ENCODE data around the gene LDHD. TPM values are rescaled to one million over a fixed set of nuclear protein-coding genes. Genes with fewer than 3 reads are reported as not detected.

Gene LDHD
- polyA plus RNA-seq, 3 donors: 3.7 to 6.3 (median 5.4) TPM

- Histone ChIP-seq H3K27ac (ENCODE audit: low read depth in 1 of 2, low read length in 2 of 2) (no peak overlapping the region), H3K9me3 (replicated peaks in 1 of 2; ENCODE audit: control insufficient read depth in 1 of 2, insufficient read depth in 1 of 2, low read length in 2 of 2) (no peaks in the 10 kb centered on the region), H3K9ac (ENCODE audit: insufficient read depth, low read length, poor library complexity, severe bottlenecking) (no peak overlapping the region), H3K27me3 (ENCODE audit: control insufficient read depth in 2 of 2, insufficient read depth in 2 of 2, low read length in 2 of 2) (no peaks in the 10 kb centered on the region), H4K20me1 (ENCODE audit: insufficient read depth, low read length) (peaks cover 8% of the 10 kb centered on the region), H3K36me3 (replicated peaks in 1 of 2; ENCODE audit: control insufficient read depth in 1 of 2, insufficient read depth in 2 of 2, low read length in 2 of 2) (no peaks in the 10 kb centered on the region), H3K4me3 (replicated peaks in 1 of 3; ENCODE audit: low read depth in 2 of 3, low read length in 3 of 3) (no peak overlapping the region), H2AFZ (ENCODE audit: insufficient read depth, low read depth, low read length, poor library complexity, severe bottlenecking) (no peak overlapping the region), H3K4me2 (replicated peaks; ENCODE audit: extremely low read depth, low read length, poor library complexity, severe bottlenecking) (no peak overlapping the region), H3K79me2 (ENCODE audit: insufficient read depth, low read length) (peaks cover 49% of the 10 kb centered on the region), H3K4me1 (ENCODE audit: control insufficient read depth in 1 of 2, insufficient read depth in 2 of 2, low read length in 2 of 2) (peaks cover 23 to 28% of the 10 kb centered on the region in 2 donors)
- WGBS (ENCODE audit: insufficient coverage): 100% methylated on average over 6 of the region's 8 CpGs
- H3K4me3 Mint-ChIP-seq: no peak overlapping the region
- H3K27ac Mint-ChIP-seq: no peak overlapping the region
- H3K9me3 Mint-ChIP-seq: peaks cover 0 to 2% (median 0%) of the 10 kb centered on the region in 7 donors
- no peak for TF ChIP-seq CTCF (IDR thresholded peaks at IDR 0.05)
- peaks cover 45% of the 10 kb centered on the region for H3K4me1 Mint-ChIP-seq
- H3K36me3 Mint-ChIP-seq: peaks cover 0 to 2% of the 10 kb centered on the region in 2 donors
- no peak for DNase-seq
- intact Hi-C loops (cut with micrococcal nuclease): no loop called here
- peaks cover 0 to 3% (median 2%) of the 10 kb centered on the region in 3 donors for H3K27me3 Mint-ChIP-seq (ENCODE audit: low read depth in 3 of 3)
Measured at GRCh38 chr16:75078886-75079285, 37.7 kb downstream of the LDHD start.

GRCh38 chr16:75075688-75076268, 40.8 kb downstream of the LDHD start:
- H3K36me3 Mint-ChIP-seq: no peaks in the 10 kb centered on the region
- Histone ChIP-seq H3K9ac (ENCODE audit: insufficient read depth, low read length, poor library complexity, severe bottlenecking) (no peak overlapping the region), H3K4me2 (replicated peaks; ENCODE audit: extremely low read depth, low read length, poor library complexity, severe bottlenecking) (peak overlapping the region; percentile 13), H3K36me3 (replicated peaks in 1 of 2; ENCODE audit: control insufficient read depth in 1 of 2, insufficient read depth in 2 of 2, low read length in 2 of 2) (no peaks in the 10 kb centered on the region), H3K4me3 (replicated peaks in 1 of 3; ENCODE audit: low read depth in 2 of 3, low read length in 3 of 3) (peak overlapping the region in 1 of 3 experiments; percentile 49), H2AFZ (ENCODE audit: insufficient read depth, low read depth, low read length, poor library complexity, severe bottlenecking) (no peak overlapping the region), H3K9me3 (replicated peaks in 1 of 2; ENCODE audit: control insufficient read depth in 1 of 2, insufficient read depth in 1 of 2, low read length in 2 of 2) (no peaks in the 10 kb centered on the region), H3K4me1 (ENCODE audit: control insufficient read depth in 1 of 2, insufficient read depth in 2 of 2, low read length in 2 of 2) (peaks cover 24 to 29% of the 10 kb centered on the region in 2 donors), H3K79me2 (ENCODE audit: insufficient read depth, low read length) (peaks cover 59% of the 10 kb centered on the region), H3K27ac (ENCODE audit: low read depth in 1 of 2, low read length in 2 of 2) (no peak overlapping the region), H3K27me3 (ENCODE audit: control insufficient read depth in 2 of 2, insufficient read depth in 2 of 2, low read length in 2 of 2) (no peaks in the 10 kb centered on the region), H4K20me1 (ENCODE audit: insufficient read depth, low read length) (peaks cover 8% of the 10 kb centered on the region)
- no peak for DNase-seq
- peak overlapping the region in 2 of 7 donors; percentile 38 to 42 for H3K27ac Mint-ChIP-seq
- peaks cover 45% of the 10 kb centered on the region for H3K4me1 Mint-ChIP-seq
- peaks cover 0 to 3% (median 0%) of the 10 kb centered on the region in 3 donors for H3K27me3 Mint-ChIP-seq (ENCODE audit: low read depth in 3 of 3)
- intact Hi-C loops (cut with micrococcal nuclease): no loop called here
- no peak for TF ChIP-seq CTCF (IDR thresholded peaks at IDR 0.05)
- peaks cover 0 to 3% (median 0%) of the 10 kb centered on the region in 7 donors for H3K9me3 Mint-ChIP-seq
- H3K4me3 Mint-ChIP-seq: peak overlapping the region in 1 of 2 donors; percentile 71
- 0% methylated on average over 2 of the region's 3 CpGs for WGBS (ENCODE audit: insufficient coverage)
